ENCODE results near the gene TMEM95. TPM values are rescaled to one million over a fixed set of nuclear protein-coding genes. Genes with fewer than 3 reads are reported as not detected.

Gene TMEM95
- total RNA-seq, 1 donor from 2014 or later: not detected

- H3K27me3 Mint-ChIP-seq: no peaks in the 10 kb centered on the region
- no peak overlapping the region for H3K27ac Mint-ChIP-seq
- H3K4me3 Mint-ChIP-seq (ENCODE audit: low read depth): no peak overlapping the region
- no peak for DNase-seq (ENCODE audit: low spot score, unreplicated experiment)
- no peak for TF ChIP-seq CTCF (IDR thresholded peaks at IDR 0.05; ENCODE audit: unreplicated experiment)
- no peaks in the 10 kb centered on the region for H3K9me3 Mint-ChIP-seq (ENCODE audit: low read depth)
- peaks cover 9% of the 10 kb centered on the region for H3K36me3 Mint-ChIP-seq (ENCODE audit: insufficient read depth)
- H3K4me1 Mint-ChIP-seq (ENCODE audit: low read depth): peaks cover 11% of the 10 kb centered on the region
These were observed 29.9 kb upstream of the TMEM95 start for GRCh38 chr17:7325031-7325528.

DNA sequence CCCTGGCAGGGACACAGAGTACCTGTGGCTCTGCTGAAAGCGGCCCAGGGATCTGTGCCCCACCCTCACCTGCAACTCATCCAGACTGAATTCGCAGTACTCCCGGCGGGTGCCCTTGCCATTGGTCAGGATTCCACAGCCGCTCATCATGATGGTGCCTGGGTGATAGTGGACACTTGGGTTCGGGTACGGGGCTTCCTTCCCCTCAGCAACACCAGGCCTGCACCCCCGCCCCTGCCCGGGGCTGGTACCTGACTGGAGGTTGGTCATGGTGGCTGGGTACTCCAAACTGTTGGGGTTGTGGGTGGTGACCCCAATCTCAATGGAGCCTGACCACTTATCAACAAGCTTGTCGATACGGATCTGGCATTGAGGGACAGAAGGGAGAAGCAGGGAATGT, 28.8 kb upstream of the TMEM95 start:
- H3K4me3 Mint-ChIP-seq (ENCODE audit: low read depth): no peak overlapping the region
- no peaks in the 10 kb centered on the region for H3K27me3 Mint-ChIP-seq
- H3K4me1 Mint-ChIP-seq (ENCODE audit: low read depth): peaks cover 11% of the 10 kb centered on the region
- no peak for TF ChIP-seq CTCF (IDR thresholded peaks at IDR 0.05; ENCODE audit: unreplicated experiment)
- no peak for DNase-seq (ENCODE audit: low spot score, unreplicated experiment)
- H3K36me3 Mint-ChIP-seq (ENCODE audit: insufficient read depth): peaks cover 8% of the 10 kb centered on the region
- no peak overlapping the region for H3K27ac Mint-ChIP-seq
- no peaks in the 10 kb centered on the region for H3K9me3 Mint-ChIP-seq (ENCODE audit: low read depth)

GRCh38 chr17:7327056-7327455, 27.9 kb upstream of the TMEM95 start:
- H3K4me3 Mint-ChIP-seq (ENCODE audit: low read depth): no peak overlapping the region
- no peak for TF ChIP-seq CTCF (IDR thresholded peaks at IDR 0.05; ENCODE audit: unreplicated experiment)
- H3K4me1 Mint-ChIP-seq (ENCODE audit: low read depth): peaks cover 11% of the 10 kb centered on the region

GRCh38 chr17:7327501-7327900, 27.5 kb upstream of the TMEM95 start:
- Mint-ChIP-seq H3K27me3 (no peaks in the 10 kb centered on the region), H3K9me3 (ENCODE audit: low read depth) (no peaks in the 10 kb centered on the region), H3K36me3 (ENCODE audit: insufficient read depth) (peaks cover 4% of the 10 kb centered on the region), H3K4me1 (ENCODE audit: low read depth) (peaks cover 11% of the 10 kb centered on the region), H3K27ac (peak overlapping the region; percentile 73), H3K4me3 (ENCODE audit: low read depth) (peak overlapping the region; percentile 48)
- no peak for DNase-seq (ENCODE audit: low spot score, unreplicated experiment)
- no peak for TF ChIP-seq CTCF (IDR thresholded peaks at IDR 0.05; ENCODE audit: unreplicated experiment)

More at GRCh38 chr17:7327056-7327455, 27.9 kb upstream of the TMEM95 start:
- Mint-ChIP-seq H3K36me3 (ENCODE audit: insufficient read depth) (peaks cover 4% of the 10 kb centered on the region), H3K27me3 (no peaks in the 10 kb centered on the region), H3K9me3 (ENCODE audit: low read depth) (no peaks in the 10 kb centered on the region), H3K27ac (no peak overlapping the region)
- no peak for DNase-seq (ENCODE audit: low spot score, unreplicated experiment)

GRCh38 chr17:7328009-7328408, 26.9 kb upstream of the TMEM95 start:
- H3K27me3 Mint-ChIP-seq: no peaks in the 10 kb centered on the region
- H3K4me1 Mint-ChIP-seq (ENCODE audit: low read depth): peaks cover 11% of the 10 kb centered on the region
- TF ChIP-seq CTCF (IDR thresholded peaks at IDR 0.05; ENCODE audit: unreplicated experiment): no peak
- H3K27ac Mint-ChIP-seq: peak overlapping the region; percentile 97
- H3K9me3 Mint-ChIP-seq (ENCODE audit: low read depth): no peaks in the 10 kb centered on the region
- H3K36me3 Mint-ChIP-seq (ENCODE audit: insufficient read depth): peaks cover 4% of the 10 kb centered on the region
- DNase-seq (ENCODE audit: low spot score, unreplicated experiment): no peak
- peak overlapping the region; percentile 95 for H3K4me3 Mint-ChIP-seq (ENCODE audit: low read depth)
